Thymus (tissue), 11 donors: ENCODE measurements around the gene DUSP23. TPM values are rescaled to one million over a fixed set of nuclear protein-coding genes. Genes with fewer than 3 reads are reported as not detected.

Experiments used
- DNase-seq, 9 donors: peaks; one replicate each; pipeline ENCODE4 v3.0.0-alpha.2; 2013; ENCODE audit warnings: low spot score in 9 of 9, low read depth in 6 of 9, missing footprints in 1 of 9
- H3K27ac ChIP-seq, 2 donors: one replicate each; pipeline ENCODE4 v1.5.1; 2013; ENCODE audit warnings: control low read depth in 1 of 2, low read depth in 1 of 2, low read length in 1 of 2, mild to moderate bottlenecking in 1 of 2, moderate library complexity in 1 of 2
- H3K27me3 ChIP-seq, 2 donors: one replicate each; pipeline ENCODE4 v1.5.1; 2013; ENCODE audit warnings: low read length in 1 of 2; ENCODE audit not compliant: control insufficient read depth in 2 of 2, insufficient read depth in 1 of 2
- H3K36me3 ChIP-seq, 2 donors: one replicate each; pipeline ENCODE4 v1.5.1; 2013; ENCODE audit warnings: low read length in 1 of 2, mild to moderate bottlenecking in 1 of 2, moderate library complexity in 1 of 2; ENCODE audit not compliant: control insufficient read depth in 2 of 2, insufficient read depth in 2 of 2
- H3K4me1 ChIP-seq, 2 donors: one replicate each; pipeline ENCODE4 v1.5.1; 2013; ENCODE audit warnings: low read length in 2 of 2; ENCODE audit not compliant: control insufficient read depth in 2 of 2, insufficient read depth in 2 of 2
- H3K4me3 ChIP-seq, 2 donors: one replicate each; pipeline ENCODE4 v1.5.1; 2013; ENCODE audit warnings: low read length in 2 of 2, control low read depth in 1 of 2, mild to moderate bottlenecking in 1 of 2
- H3K9me3 ChIP-seq, 2 donors: one replicate each; pipeline ENCODE4 v1.5.1; 2013; ENCODE audit warnings: low read length in 1 of 2, mild to moderate bottlenecking in 1 of 2; ENCODE audit not compliant: control insufficient read depth in 2 of 2, insufficient read depth in 1 of 2
- WGBS: extraction: QIAGEN DNeasy Blood & Tissue Kit; methylation state at CpG from one replicate; pipeline ENCODE4 v1.1.7; 2013; 5-methylcytosine and 5-hydroxymethylcytosine counted together
- polyA plus RNA-seq: library from polyadenylated mRNA; stranded (reverse); fragments of 200-250 nt; gene quantifications from one replicate; pipeline ENCODE4 v1.2.3, GENCODE V29; 2013
- total RNA-seq: library from RNA; stranded (reverse); fragments of 120-200 nt; gene quantifications from one replicate; pipeline ENCODE4 v1.2.4, GENCODE V29; 2013
- donor health status: healthy.

Gene DUSP23
- total and polyA plus RNA-seq, 2 donors, result 24.3 to 162 TPM

GRCh38 chr1:159775716-159776115 is 5.0 kb upstream of the DUSP23 start:
- Histone ChIP-seq H3K4me1 (peaks cover 0 to 5% of the 10 kb centered on the region in 2 donors), H3K27ac (no peak overlapping the region), H3K4me3 (no peak overlapping the region), H3K27me3 (peaks cover 0 to 9% of the 10 kb centered on the region in 2 donors), H3K9me3 (no peaks in the 10 kb centered on the region), H3K36me3 (no peaks in the 10 kb centered on the region)
- WGBS, result 89% methylated on average over 2 of the region's 2 CpGs
- DNase-seq, result no peak

GRCh38 chr1:159778266-159778665 is 2.5 kb upstream of the DUSP23 start:
- Histone ChIP-seq H3K36me3 (no peaks in the 10 kb centered on the region), H3K9me3 (no peaks in the 10 kb centered on the region), H3K27ac (no peak overlapping the region), H3K4me3 (no peak overlapping the region), H3K4me1 (peaks cover 3 to 11% of the 10 kb centered on the region in 2 donors), H3K27me3 (peaks cover 0 to 16% of the 10 kb centered on the region in 2 donors)
- DNase-seq, result no peak
- WGBS, result 96% methylated on average over 4 of the region's 4 CpGs

GRCh38 chr1:159779403-159779851 is 1.3 kb upstream of the DUSP23 start:
- WGBS, result 93% methylated on average over 2 of the region's 2 CpGs
- Histone ChIP-seq H3K27me3 (peaks cover 0 to 16% of the 10 kb centered on the region in 2 donors), H3K4me1 (peaks cover 3 to 11% of the 10 kb centered on the region in 2 donors), H3K27ac (no peak overlapping the region), H3K4me3 (no peak overlapping the region), H3K36me3 (no peaks in the 10 kb centered on the region), H3K9me3 (no peaks in the 10 kb centered on the region)
- DNase-seq, result no peak

GRCh38 chr1:159781992-159782391 is 1.2 kb downstream of the DUSP23 start:
- 99% methylated on average over 12 of the region's 12 CpGs for WGBS
- Histone ChIP-seq H3K9me3 (no peaks in the 10 kb centered on the region), H3K4me3 (no peak overlapping the region), H3K36me3 (no peaks in the 10 kb centered on the region), H3K27ac (no peak overlapping the region), H3K4me1 (peaks cover 3 to 11% of the 10 kb centered on the region in 2 donors), H3K27me3 (peaks cover 0 to 13% of the 10 kb centered on the region in 2 donors)
- DNase-seq, result no peak

GRCh38 chr1:159783724-159784123 is 3.0 kb downstream of the DUSP23 start:
- Histone ChIP-seq H3K4me1 (peaks cover 3 to 11% of the 10 kb centered on the region in 2 donors), H3K27ac (no peak overlapping the region), H3K27me3 (peaks cover 0 to 11% of the 10 kb centered on the region in 2 donors), H3K9me3 (no peaks in the 10 kb centered on the region), H3K4me3 (no peak overlapping the region), H3K36me3 (no peaks in the 10 kb centered on the region)
- no peak for DNase-seq
- WGBS, result 100% methylated on average over 1 of the region's 1 CpG

GRCh38 chr1:159786465-159786864 is 5.7 kb downstream of the DUSP23 start:
- 87% methylated on average over 3 of the region's 3 CpGs for WGBS
- Histone ChIP-seq H3K4me1 (peaks cover 0 to under 1% of the 10 kb centered on the region in 2 donors), H3K9me3 (no peaks in the 10 kb centered on the region), H3K4me3 (no peak overlapping the region), H3K36me3 (no peaks in the 10 kb centered on the region), H3K27me3 (peaks cover 0 to 1% of the 10 kb centered on the region in 2 donors), H3K27ac (no peak overlapping the region)
- DNase-seq, result no peak

- DNase-seq, result no peak
- H3K27ac ChIP-seq, result no peak overlapping the region
- no peaks in the 10 kb centered on the region for H3K9me3 ChIP-seq
- no peaks in the 10 kb centered on the region for H3K36me3 ChIP-seq
- no peak overlapping the region for H3K4me3 ChIP-seq
- 95% methylated on average over 3 of the region's 3 CpGs for WGBS
- H3K4me1 ChIP-seq, result no peaks in the 10 kb centered on the region
- peaks cover 0 to 6% of the 10 kb centered on the region in 2 donors for H3K27me3 ChIP-seq
Measured at GRCh38 chr1:159786966-159787365, 6.2 kb downstream of the DUSP23 start.

GRCh38 chr1:159790237-159790917 is 9.6 kb downstream of the DUSP23 start:
- Histone ChIP-seq H3K4me3 (no peak overlapping the region), H3K9me3 (no peaks in the 10 kb centered on the region), H3K27me3 (peaks cover 2 to 28% of the 10 kb centered on the region in 2 donors), H3K4me1 (no peaks in the 10 kb centered on the region), H3K27ac (no peak overlapping the region), H3K36me3 (no peaks in the 10 kb centered on the region)
- WGBS, result 33% methylated on average over 2 of the region's 2 CpGs
- peak in 5 of 9 donors; percentile 5 to 31 (median 16) for DNase-seq

GRCh38 chr1:159791031-159791430 is 10.3 kb downstream of the DUSP23 start:
- H3K9me3 ChIP-seq, result no peaks in the 10 kb centered on the region
- peaks cover 2 to 33% of the 10 kb centered on the region in 2 donors for H3K27me3 ChIP-seq
- DNase-seq, result no peak
- H3K4me3 ChIP-seq, result no peak overlapping the region
- no peaks in the 10 kb centered on the region for H3K36me3 ChIP-seq
- no peak overlapping the region for H3K27ac ChIP-seq
- H3K4me1 ChIP-seq, result no peaks in the 10 kb centered on the region
- 67% methylated on average over 3 of the region's 3 CpGs for whole genome bisulfite sequencing
